HL-60 (cell line): ENCODE measurements around the gene SMIM22.
A peak's percentile ranks its signal among the peaks of the same experiment; 100 is the strongest.

ENCODE experiments used
- DNase-seq, 2 experiments: peaks; one replicate each; pipeline ENCODE4 v3.0.0-alpha.2; 2010 to 2020; ENCODE audit warnings: low read depth in 1 of 2, low spot score in 1 of 2
- H3K27ac ChIP-seq: fragments of 250-450 bp; sonication (Bioruptor Pico); replicated peaks from 2 replicates; pipeline ENCODE4 v1.5.1; 2020; ENCODE audit warnings: mild to moderate bottlenecking, moderate library complexity
- H3K27me3 ChIP-seq: fragments of 250-450 bp; sonication (Bioruptor Pico); 2 replicates; pipeline ENCODE4 v1.5.1; 2021; ENCODE audit warnings: mild to moderate bottlenecking, moderate library complexity; ENCODE audit not compliant: insufficient read depth, poor library complexity, severe bottlenecking
- H3K4me3 ChIP-seq: replicated peaks from 2 replicates; pipeline ENCODE4 v1.5.1; 2011; ENCODE audit warnings: mild to moderate bottlenecking, control low read depth, low read length; ENCODE audit not compliant: insufficient read depth
- GABPA ChIP-seq: IDR thresholded peaks from 2 replicates; pipeline ENCODE4 v1.6.1; 2012; ENCODE audit warnings: low read depth
- POLR2AphosphoS5 ChIP-seq: IDR thresholded peaks from 2 replicates; pipeline ENCODE4 v1.6.1; 2012; ENCODE audit warnings: low read depth
- SPI1 ChIP-seq: IDR thresholded peaks from 2 replicates; pipeline ENCODE4 v1.6.1; 2012; ENCODE audit warnings: low read depth, mild to moderate bottlenecking, borderline replicate concordance
- TF ChIP-seq, protein P1 (sequence below): IDR thresholded peaks from 2 replicates; pipeline ENCODE4 v1.6.1; 2012; ENCODE audit warnings: low read depth; ENCODE audit not compliant: insufficient replicate concordance
- TF ChIP-seq, protein P2 (sequence below): IDR thresholded peaks from one replicate; pipeline ENCODE4 v1.5.1; 2011; ENCODE audit warnings: low read length, control low read depth, inconsistent platforms; ENCODE audit not compliant: insufficient read depth

The SMIM22 gene

DNA sequence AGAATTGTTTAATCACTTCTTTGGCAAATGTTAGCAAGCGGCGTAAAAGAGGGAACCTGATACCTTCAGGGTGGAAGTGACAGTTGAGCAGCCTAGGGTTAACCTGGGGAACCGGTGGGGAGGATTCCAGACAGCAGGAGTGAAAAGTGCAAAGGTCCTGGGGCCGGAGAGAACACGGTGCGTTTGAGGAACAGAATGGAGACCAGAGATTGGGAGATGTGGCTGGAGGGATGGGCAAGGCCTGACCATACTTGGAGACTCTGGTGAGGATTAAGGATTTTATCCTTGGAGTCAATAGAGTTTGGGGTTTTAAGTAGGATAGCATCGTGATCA, 25.9 kb upstream of the SMIM22 start:
- peak overlapping the region; percentile 62 for H3K27ac ChIP-seq
- TF ChIP-seq POLR2AphosphoS5, result no peak
- TF ChIP-seq SPI1, result no peak
- TF ChIP-seq, protein P1, sequence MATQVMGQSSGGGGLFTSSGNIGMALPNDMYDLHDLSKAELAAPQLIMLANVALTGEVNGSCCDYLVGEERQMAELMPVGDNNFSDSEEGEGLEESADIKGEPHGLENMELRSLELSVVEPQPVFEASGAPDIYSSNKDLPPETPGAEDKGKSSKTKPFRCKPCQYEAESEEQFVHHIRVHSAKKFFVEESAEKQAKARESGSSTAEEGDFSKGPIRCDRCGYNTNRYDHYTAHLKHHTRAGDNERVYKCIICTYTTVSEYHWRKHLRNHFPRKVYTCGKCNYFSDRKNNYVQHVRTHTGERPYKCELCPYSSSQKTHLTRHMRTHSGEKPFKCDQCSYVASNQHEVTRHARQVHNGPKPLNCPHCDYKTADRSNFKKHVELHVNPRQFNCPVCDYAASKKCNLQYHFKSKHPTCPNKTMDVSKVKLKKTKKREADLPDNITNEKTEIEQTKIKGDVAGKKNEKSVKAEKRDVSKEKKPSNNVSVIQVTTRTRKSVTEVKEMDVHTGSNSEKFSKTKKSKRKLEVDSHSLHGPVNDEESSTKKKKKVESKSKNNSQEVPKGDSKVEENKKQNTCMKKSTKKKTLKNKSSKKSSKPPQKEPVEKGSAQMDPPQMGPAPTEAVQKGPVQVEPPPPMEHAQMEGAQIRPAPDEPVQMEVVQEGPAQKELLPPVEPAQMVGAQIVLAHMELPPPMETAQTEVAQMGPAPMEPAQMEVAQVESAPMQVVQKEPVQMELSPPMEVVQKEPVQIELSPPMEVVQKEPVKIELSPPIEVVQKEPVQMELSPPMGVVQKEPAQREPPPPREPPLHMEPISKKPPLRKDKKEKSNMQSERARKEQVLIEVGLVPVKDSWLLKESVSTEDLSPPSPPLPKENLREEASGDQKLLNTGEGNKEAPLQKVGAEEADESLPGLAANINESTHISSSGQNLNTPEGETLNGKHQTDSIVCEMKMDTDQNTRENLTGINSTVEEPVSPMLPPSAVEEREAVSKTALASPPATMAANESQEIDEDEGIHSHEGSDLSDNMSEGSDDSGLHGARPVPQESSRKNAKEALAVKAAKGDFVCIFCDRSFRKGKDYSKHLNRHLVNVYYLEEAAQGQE, result no peak
- H3K4me3 ChIP-seq, result no peak overlapping the region

DNA sequence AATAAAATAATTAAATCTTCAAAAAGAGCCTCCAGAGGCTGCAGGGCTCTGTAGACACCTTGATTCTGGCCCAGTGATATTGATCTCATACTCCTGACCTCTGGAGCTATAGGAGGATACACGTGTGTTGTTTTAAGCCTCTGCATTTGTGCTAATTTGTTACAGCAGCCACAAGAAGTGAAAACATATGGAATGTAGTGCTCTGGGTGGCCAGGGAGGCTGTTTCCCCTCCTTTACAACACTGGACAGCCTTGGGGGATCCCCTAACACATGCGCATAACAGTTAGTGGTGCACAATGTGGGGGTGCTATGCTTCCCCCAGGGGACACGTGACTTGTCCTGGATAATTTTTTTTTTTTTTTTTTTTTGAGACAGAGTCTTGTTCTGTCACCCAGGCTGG, 23.5 kb upstream of the SMIM22 start:
- H3K27ac ChIP-seq, result no peak overlapping the region
- TF ChIP-seq, protein P1, result no peak
- TF ChIP-seq SPI1, result no peak
- TF ChIP-seq GABPA, result no peak
- no peak for TF ChIP-seq POLR2AphosphoS5
- TF ChIP-seq, protein P2, sequence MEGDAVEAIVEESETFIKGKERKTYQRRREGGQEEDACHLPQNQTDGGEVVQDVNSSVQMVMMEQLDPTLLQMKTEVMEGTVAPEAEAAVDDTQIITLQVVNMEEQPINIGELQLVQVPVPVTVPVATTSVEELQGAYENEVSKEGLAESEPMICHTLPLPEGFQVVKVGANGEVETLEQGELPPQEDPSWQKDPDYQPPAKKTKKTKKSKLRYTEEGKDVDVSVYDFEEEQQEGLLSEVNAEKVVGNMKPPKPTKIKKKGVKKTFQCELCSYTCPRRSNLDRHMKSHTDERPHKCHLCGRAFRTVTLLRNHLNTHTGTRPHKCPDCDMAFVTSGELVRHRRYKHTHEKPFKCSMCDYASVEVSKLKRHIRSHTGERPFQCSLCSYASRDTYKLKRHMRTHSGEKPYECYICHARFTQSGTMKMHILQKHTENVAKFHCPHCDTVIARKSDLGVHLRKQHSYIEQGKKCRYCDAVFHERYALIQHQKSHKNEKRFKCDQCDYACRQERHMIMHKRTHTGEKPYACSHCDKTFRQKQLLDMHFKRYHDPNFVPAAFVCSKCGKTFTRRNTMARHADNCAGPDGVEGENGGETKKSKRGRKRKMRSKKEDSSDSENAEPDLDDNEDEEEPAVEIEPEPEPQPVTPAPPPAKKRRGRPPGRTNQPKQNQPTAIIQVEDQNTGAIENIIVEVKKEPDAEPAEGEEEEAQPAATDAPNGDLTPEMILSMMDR, result no peak
- H3K27me3 ChIP-seq, result no peaks in the 10 kb centered on the region
- DNase-seq, result no peak
- H3K4me3 ChIP-seq, result no peak overlapping the region

More for the DNA sequence above, 25.9 kb upstream of the SMIM22 start:
- no peaks in the 10 kb centered on the region for H3K27me3 ChIP-seq
- DNase-seq, result no peak

DNA sequence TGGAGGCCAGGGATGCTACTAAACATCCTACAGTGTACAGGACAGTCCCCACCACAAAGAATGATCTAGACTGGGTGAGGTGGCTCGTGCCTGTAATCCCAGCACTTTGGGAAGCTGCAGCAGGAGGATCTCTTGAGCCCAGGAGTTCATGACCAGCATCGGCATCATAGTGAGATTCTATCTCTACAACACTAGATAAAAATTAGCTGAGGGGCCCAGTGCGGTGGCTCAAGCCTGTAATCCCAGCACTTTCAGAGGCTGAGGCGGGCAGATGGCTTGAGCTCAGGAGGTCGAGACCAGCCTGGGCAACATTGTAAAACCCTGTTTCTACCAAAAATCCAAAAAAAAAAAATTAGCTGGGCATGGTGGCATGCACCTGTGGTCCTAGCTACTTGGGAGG, 22.8 kb upstream of the SMIM22 start:
- no peak for DNase-seq
- TF ChIP-seq, protein P1, result no peak
- TF ChIP-seq, protein P2, result no peak
- TF ChIP-seq SPI1 (no peak), POLR2AphosphoS5 (no peak), GABPA (no peak)
- H3K4me3 ChIP-seq, result no peak overlapping the region
- no peaks in the 10 kb centered on the region for H3K27me3 ChIP-seq
- H3K27ac ChIP-seq, result no peak overlapping the region

DNA sequence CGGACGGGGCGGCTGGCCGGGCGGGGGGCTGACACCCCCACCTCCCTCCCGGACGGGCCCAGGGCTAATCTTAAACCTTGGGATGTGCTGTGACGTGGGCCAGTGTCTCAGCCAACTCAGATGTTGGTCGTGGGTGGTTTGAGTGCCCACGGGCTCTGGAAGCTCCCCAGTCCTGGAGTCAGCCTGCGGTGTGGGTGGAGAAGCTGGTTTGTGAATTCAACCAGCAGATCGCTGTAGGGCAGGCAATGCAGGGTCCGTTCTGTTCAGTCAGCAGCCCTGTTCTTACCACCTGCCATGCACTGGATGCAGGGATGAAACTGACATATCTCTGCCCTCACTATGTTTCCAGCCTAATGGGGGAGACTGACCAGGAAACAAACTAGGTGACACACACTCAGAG, 20.2 kb upstream of the SMIM22 start:
- Histone ChIP-seq H3K27ac (no peak overlapping the region), H3K27me3 (no peaks in the 10 kb centered on the region), H3K4me3 (no peak overlapping the region)
- TF ChIP-seq POLR2AphosphoS5 (no peak), GABPA (no peak), SPI1 (no peak)
- TF ChIP-seq, protein P1, result no peak
- TF ChIP-seq, protein P2, result no peak
- no peak for DNase-seq
